NCI-H2171 (cell line): ENCODE measurements around the gene LDLRAD3.
A peak's percentile ranks its signal among the peaks of the same experiment; 100 is the strongest.

ENCODE experiments used
- DNase-seq: peaks from one replicate; lab custom pipeline; 2025; lab: John Stamatoyannopoulos, UW

LDLRAD3 gene

GRCh38 chr11:36139767-36140166, 195.9 kb downstream of the LDLRAD3 start:
- DNase-seq: no peak

DNA sequence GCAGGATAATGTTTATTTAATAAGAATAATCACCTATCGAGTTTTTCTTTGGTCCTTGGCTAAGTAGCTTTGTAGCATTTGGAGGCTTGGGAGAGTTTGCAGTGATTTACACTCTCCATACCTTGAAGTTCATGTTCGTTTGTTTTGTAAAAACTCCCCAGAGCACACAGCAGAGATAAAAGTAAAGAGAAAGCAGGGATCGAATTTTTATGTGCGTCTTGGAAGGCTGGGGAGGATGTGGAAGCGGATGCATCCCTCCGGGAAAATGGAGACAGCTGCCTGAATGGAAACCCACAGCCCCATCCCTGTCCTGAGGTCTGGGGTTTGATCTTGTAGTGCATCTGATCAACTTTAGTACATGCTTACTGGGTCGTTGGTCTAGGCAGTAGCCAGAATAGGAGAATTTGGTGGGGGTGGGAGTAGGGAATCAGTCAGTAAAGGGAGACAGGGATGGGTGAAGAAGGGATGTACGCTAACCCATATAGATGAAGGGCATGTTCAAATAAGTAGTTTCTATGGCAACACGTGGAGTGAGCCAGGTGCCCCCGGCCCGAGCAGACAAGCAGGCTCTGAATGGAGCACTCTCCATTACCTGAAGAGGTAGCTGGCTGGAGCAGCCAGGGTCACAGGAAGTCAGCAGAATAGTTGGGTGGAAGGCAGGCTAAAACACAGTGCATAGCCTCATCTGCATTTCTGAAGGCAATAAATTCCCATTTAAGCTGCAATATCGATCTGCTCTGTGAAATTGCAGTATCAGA, 197.5 kb downstream of the LDLRAD3 start:
- no peak for DNase-seq

GRCh38 chr11:36141956-36142355, 198.1 kb downstream of the LDLRAD3 start:
- no peak for DNase-seq

GRCh38 chr11:36142439-36142838, 198.6 kb downstream of the LDLRAD3 start:
- DNase-seq: no peak

DNA sequence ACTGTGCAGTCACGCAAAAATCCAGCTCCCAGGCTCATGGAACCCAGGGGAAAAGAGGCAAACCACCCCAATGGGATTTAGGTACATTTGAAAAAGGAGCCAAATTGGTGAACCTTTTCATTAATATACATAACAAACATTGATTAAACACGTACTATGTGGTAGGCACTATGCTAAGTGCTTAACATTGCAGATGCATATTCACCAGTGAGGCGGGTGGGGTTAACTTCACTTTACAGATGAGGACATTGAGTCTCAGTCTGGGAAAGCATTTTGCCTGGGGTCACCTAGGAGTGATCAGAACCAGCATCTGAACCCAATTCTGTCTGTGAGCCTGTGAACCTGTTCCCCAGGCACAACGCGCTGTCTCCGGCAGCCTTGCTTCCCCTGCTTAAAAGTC, 199.0 kb downstream of the LDLRAD3 start:
- no peak for DNase-seq

DNA sequence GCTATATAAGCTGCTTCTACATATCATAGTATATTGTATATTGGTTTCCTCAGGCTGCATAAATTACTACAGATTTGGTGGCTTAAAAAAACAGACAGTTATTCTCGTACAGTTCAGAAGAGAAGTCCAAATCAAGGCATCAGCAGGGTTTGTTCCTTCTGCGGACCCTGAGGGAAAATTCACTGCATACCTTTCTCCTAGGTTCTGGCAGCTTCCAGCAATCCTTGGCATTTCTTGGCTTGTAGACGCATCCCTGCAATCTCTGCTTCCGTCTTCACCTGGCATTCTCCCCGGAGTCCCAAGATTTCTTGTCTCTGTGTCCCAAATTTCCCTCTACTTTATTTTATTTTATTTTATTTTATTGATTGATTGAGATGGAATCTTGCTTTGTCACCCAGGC, 202.6 kb downstream of the LDLRAD3 start:
- DNase-seq: no peak

GRCh38 chr11:36147491-36147890, 203.6 kb downstream of the LDLRAD3 start:
- DNase-seq: no peak

GRCh38 chr11:36148701-36149100, 204.8 kb downstream of the LDLRAD3 start:
- peak; percentile 74 for DNase-seq

DNA sequence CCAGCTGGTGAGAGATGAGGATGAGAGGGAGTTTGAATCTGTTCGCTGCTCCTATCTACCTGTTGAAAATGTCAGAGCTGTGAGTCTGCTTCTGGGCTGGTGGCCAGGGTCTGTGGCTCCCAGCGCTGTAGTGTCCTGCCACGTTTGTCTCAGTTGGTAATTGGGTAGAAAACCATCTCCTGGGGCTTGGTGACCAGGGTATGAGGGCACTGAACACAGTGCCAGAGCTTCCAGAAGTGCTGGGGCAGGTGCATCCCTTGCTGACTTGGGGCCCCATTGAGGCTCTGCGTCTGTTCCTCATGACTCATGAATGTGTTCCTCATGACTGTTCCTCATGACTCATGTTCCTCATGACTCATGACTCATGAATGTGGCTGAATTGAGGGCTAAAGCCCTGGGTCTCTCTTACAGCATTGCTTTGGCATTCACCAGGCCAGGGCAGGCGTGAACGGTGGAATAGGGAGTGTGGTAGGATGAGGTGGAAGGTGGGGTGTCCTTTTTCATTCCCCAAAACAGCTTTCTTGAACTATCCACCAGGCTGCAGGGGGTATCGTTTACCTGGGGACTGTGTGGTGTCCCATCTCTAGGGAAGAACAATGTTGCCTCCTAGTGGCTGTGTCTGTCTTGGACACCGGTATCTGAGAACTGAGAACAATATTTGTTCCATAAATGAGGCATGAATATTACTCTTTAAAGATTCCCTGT, 205.8 kb downstream of the LDLRAD3 start:
- DNase-seq: no peak

GRCh38 chr11:36150986-36151385, 207.1 kb downstream of the LDLRAD3 start:
- no peak for DNase-seq

GRCh38 chr11:36151933-36152580, 208.2 kb downstream of the LDLRAD3 start:
- no peak for DNase-seq

DNA sequence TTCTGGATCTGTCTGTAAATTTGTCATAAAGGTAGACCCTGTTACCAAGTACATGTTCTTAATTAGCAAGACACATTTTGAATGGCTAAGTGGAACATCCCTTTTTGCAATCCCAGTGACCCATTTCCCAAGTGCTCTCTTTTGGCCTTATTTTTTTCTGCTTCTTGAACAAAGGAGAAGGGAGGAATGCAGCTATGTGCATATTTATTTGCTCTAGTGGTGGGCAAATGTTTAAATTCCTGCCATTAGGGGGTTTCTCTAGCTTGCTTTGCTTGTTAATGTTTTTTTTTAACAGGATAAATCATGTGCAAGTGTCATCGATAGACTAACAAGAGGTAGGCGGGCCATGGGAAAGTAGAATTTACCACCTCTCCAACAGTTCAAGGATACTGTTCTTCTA, 209.7 kb downstream of the LDLRAD3 start:
- no peak for DNase-seq

- DNase-seq: no peak
These were observed 211.3 kb downstream of the LDLRAD3 start for GRCh38 chr11:36155124-36155561.

GRCh38 chr11:36155770-36156160, 211.9 kb downstream of the LDLRAD3 start:
- no peak for DNase-seq

- DNase-seq: no peak
These were observed 212.4 kb downstream of the LDLRAD3 start for GRCh38 chr11:36156161-36156816.

DNA sequence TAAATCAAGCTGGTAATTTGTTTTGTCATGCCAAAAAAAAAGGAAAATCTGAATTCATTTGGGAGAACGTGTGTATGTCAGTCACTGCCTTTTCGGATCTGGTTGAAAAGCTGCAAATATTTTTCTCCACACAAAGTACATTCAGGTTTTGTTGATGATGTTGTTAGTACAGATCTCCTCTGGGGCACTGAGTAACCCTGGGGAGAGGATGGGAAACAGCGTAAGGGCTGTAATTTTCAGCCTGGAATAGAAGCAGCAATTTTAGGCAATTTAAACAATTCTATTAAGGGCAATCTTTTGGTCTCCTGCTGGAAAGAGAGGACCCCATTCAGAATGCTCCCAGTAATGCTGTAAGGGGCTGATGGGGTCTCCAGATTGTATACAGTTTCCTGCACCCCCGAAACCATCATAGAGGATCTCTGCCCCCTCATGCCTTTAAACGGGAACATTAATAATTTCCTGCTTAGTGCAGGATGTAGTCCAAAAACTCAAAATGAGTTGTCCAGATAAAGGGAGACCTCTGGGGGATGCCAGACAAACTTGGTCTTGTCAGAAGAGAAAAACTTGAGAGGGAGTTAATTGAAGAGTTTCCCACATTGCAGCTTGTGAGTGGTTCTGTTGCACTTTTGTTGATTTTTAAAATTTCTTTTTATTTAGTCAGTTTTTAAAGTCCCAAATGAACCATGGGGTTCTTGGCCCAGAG, 213.1 kb downstream of the LDLRAD3 start:
- no peak for DNase-seq

GRCh38 chr11:36160091-36160490, 216.2 kb downstream of the LDLRAD3 start:
- no peak for DNase-seq

DNA sequence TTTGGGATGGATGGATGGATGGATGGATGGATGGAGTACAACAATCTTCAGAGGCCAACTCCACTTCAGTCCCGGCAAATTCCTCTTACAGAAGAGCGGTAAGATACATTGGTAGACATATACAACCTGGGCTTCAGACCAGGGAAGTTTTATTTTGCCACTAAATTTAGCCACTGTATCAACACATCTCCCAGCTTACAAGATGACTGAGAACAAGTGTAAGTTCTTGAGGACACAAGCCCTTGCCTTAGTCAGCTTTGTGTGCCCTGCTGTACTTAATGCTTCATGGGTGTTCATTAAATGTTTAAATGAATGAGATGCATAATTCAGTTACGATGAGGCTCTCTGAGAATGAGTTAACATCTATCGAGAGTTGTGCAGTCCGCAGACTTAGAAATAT, 217.7 kb downstream of the LDLRAD3 start:
- DNase-seq: no peak

DNA sequence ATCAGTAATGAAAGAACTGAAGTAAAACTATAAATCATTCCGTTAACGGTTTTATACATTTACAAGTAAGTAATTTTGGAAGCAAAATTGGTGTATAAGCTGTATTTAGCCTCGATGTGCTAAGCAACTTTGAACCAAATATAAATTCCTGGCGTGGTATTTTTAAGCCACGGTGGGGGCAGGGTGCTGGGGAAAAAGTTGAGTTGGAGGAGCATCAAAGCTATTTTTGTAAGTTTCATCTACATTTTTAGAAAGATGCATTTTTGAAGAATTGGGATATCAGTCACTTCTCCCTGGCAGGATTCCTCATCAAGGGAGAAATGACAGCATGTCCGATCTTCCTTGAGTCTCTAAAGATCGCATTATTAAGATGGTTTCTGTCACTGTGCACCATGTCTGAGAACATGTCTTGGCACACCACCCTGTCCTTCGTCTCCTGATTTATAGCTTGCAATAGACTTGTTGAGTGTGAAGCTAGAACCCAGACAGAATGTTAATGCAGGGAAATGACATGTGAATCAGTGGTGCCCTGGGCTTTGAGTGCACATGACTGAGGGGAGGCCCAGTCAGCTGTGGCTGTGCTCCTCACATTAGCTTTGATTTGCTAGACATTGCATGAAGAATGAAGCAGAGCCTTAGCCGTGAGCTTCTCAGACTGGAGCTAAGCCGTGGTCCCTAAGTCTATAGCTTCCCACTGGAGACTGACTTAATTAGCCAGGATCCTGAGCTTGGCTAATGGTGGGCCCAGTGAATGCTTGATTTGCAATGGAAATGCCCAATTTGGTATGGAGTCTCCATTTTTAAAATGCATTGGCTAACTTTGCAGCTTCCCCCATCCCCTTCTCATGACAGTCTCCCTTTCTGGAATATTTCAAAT, 218.4 kb downstream of the LDLRAD3 start:
- DNase-seq: no peak

DNA sequence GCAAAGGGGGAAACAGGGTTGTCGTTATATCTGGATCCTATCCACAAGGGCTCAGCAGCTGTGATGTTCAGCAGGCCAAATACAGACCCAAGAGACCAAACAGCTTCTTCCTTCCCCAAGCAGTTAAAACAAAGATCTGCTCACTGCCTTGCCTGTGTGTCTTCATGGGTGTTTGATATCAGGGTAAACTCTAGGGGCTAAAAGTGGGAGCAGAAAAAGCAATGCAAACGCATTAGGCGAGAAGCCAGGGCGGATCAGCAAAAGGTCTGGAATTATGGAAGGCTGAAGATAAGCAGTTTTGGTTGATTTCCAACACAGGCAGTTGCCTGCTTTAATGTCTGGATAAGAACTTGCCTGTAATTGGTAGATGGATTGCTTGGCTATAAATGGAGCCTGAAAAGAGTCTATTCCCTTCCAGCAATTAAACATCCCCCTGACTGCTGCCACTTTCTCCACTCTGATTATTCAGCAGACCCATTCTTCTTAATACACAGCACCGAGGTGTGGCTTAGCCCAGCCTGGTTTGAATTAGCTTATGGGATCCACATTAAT, 219.1 kb downstream of the LDLRAD3 start:
- DNase-seq: peak; percentile 30
